Neural progenitor cell (in vitro differentiated cells): ENCODE measurements around the gene DNAH5. TPM values are rescaled to one million over a fixed set of nuclear protein-coding genes. Genes with fewer than 3 reads are reported as not detected.

Source experiments
- DNase-seq: peaks from one replicate; pipeline ENCODE4 v3.0.0-alpha.2; 2016; ENCODE audit warnings: low spot score
- H2AFZ ChIP-seq: fragments of 200-600 bp; sonication (generic); replicated peaks from 2 replicates; pipeline ENCODE4 v1.6.1; 2016; ENCODE audit warnings: antibody characterized with exemption
- H3F3A ChIP-seq: fragments of 200-600 bp; sonication (generic); 2 replicates; pipeline ENCODE4 v1.6.1; 2016; ENCODE audit warnings: antibody characterized with exemption, low read depth
- H3K27ac ChIP-seq: fragments of 200-600 bp; sonication (generic); 2 replicates; pipeline ENCODE4 v1.5.1; 2016; ENCODE audit warnings: mild to moderate bottlenecking
- H3K27me3 ChIP-seq: fragments of 200-600 bp; sonication (generic); 2 replicates; pipeline ENCODE4 v1.6.1; 2016; ENCODE audit warnings: mild to moderate bottlenecking, moderate library complexity
- H3K36me3 ChIP-seq: fragments of 200-600 bp; sonication (generic); 2 replicates; pipeline ENCODE4 v1.5.1; 2016
- H3K4me1 ChIP-seq: fragments of 200-600 bp; sonication (generic); 2 replicates; pipeline ENCODE4 v1.6.1; 2016; ENCODE audit warnings: mixed run types
- H3K4me2 ChIP-seq: fragments of 200-600 bp; sonication (generic); 2 replicates; pipeline ENCODE4 v1.6.1; 2016
- H3K4me3 ChIP-seq: fragments of 200-600 bp; sonication (generic); 2 replicates; pipeline ENCODE4 v1.5.1; 2016
- H3K79me2 ChIP-seq: fragments of 200-600 bp; sonication (generic); 2 replicates; pipeline ENCODE4 v1.6.1; 2016; ENCODE audit warnings: low read depth
- H3K9ac ChIP-seq: fragments of 200-600 bp; sonication (generic); 2 replicates; pipeline ENCODE4 v1.6.1; 2016
- H3K9me3 ChIP-seq: fragments of 200-600 bp; sonication (generic); 2 replicates; pipeline ENCODE4 v1.5.1; 2016; ENCODE audit warnings: low read depth
- H4K20me1 ChIP-seq: fragments of 200-600 bp; sonication (generic); 2 replicates; pipeline ENCODE4 v1.6.1; 2016; ENCODE audit warnings: low read depth
- H3K27ac Mint-ChIP-seq: 3 replicates; pipeline ENCODE4 v1.8.0; 2021; ENCODE audit warnings: mixed read lengths
- H3K27me3 Mint-ChIP-seq: 2 replicates; pipeline ENCODE4 v1.8.0; 2022; ENCODE audit warnings: low read depth, mild to moderate bottlenecking, inconsistent platforms, moderate library complexity, mixed read lengths; ENCODE audit not compliant: insufficient read depth
- H3K36me3 Mint-ChIP-seq: 3 replicates; pipeline ENCODE4 v1.8.0; 2021; ENCODE audit warnings: mixed read lengths
- H3K4me1 Mint-ChIP-seq: 3 replicates; pipeline ENCODE4 v1.8.0; 2021; ENCODE audit warnings: mixed read lengths
- H3K4me3 Mint-ChIP-seq: 3 replicates; pipeline ENCODE4 v1.8.0; 2021; ENCODE audit warnings: mild to moderate bottlenecking, moderate library complexity, mixed read lengths
- H3K9me3 Mint-ChIP-seq: 3 replicates; pipeline ENCODE4 v1.8.0; 2020; ENCODE audit warnings: mixed read lengths
- CTCF ChIP-seq: fragments of 200-600 bp; sonication (generic); IDR thresholded peaks from 2 replicates; pipeline ENCODE4 v1.5.1; 2017; ENCODE audit warnings: antibody characterized with exemption, mild to moderate bottlenecking
- EZH2 ChIP-seq: fragments of 200-600 bp; sonication (generic); IDR thresholded peaks from 2 replicates; pipeline ENCODE4 v1.6.1; 2017; ENCODE audit warnings: antibody characterized with exemption, mild to moderate bottlenecking, moderate library complexity
- EZH2phosphoT487 ChIP-seq: fragments of 200-600 bp; sonication (generic); IDR thresholded peaks from 2 replicates; pipeline ENCODE4 v1.6.1; 2017; ENCODE audit warnings: antibody characterized with exemption
- total RNA-seq: library from RNA; depleted of rRNA; stranded (reverse); fragments of >200 nt; gene quantifications from 2 replicates; pipeline ENCODE4 v1.2.3, GENCODE V29; 2015; ENCODE audit warnings: low replicate concordance

DNAH5 gene
- total RNA-seq, 1 donor from 2014 or later = 0.39 TPM

DNA sequence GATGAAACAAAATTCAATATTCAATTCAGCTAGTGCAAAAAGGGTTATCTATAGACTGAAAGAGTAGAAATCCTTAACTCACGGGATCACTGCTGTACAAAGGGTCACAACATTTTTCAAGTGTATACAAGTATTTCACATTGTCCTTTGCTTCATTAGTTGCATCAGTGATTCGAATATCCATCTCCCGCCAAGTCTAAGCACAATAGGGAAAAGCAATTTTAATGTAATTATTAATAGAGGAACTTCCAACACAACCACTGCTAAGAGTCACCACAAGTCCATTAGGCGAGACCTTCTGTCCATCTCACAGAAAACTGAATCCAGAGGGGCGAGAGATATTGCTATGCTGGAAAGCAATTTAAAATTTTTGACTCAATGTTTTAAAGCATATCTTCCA is 27.4 kb downstream of the DNAH5 start:
- H3K4me2 ChIP-seq = no peak overlapping the region
- no peak overlapping the region for H3K4me3 ChIP-seq
- no peak for TF ChIP-seq CTCF
- TF ChIP-seq EZH2 = no peak
- TF ChIP-seq EZH2phosphoT487 = no peak
- H3K4me3 Mint-ChIP-seq = no peak overlapping the region
- no peaks in the 10 kb centered on the region for H3K27me3 ChIP-seq
- no peak for DNase-seq
- H3K4me1 Mint-ChIP-seq = no peaks in the 10 kb centered on the region
- H3K36me3 Mint-ChIP-seq = no peaks in the 10 kb centered on the region
- H3K9me3 ChIP-seq = no peaks in the 10 kb centered on the region
- H3K79me2 ChIP-seq = no peaks in the 10 kb centered on the region
- no peak overlapping the region for H3K27ac Mint-ChIP-seq
- no peaks in the 10 kb centered on the region for H3K9me3 Mint-ChIP-seq
- no peaks in the 10 kb centered on the region for H4K20me1 ChIP-seq
- H2AFZ ChIP-seq = no peak overlapping the region
- no peaks in the 10 kb centered on the region for H3K36me3 ChIP-seq
- no peak overlapping the region for H3K27ac ChIP-seq
- no peaks in the 10 kb centered on the region for H3K4me1 ChIP-seq
- no peak overlapping the region for H3K9ac ChIP-seq
- H3K27me3 Mint-ChIP-seq = no peaks in the 10 kb centered on the region
- no peaks in the 10 kb centered on the region for H3F3A ChIP-seq

DNA sequence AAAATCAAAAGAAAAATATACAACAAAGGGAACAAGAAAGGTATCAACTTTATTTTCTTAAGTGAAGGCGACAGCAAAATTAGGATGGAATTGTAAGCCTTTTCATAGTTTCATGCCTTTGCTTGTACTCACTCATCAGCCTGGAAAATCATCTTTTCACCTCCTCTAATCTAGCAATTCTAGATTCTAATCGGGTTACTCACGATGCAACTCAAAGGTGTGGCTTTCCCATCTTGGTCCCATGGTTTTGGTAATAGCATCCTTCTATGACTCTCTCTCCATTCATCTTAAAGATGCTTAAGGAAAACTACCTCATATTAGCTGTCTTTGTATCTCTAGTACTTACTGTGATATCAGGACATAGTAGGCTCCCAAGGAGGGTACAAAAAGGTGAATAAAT is 30.5 kb downstream of the DNAH5 start:
- Mint-ChIP-seq H3K4me1 (no peaks in the 10 kb centered on the region), H3K4me3 (no peak overlapping the region), H3K36me3 (no peaks in the 10 kb centered on the region), H3K27ac (no peak overlapping the region), H3K9me3 (no peaks in the 10 kb centered on the region), H3K27me3 (no peaks in the 10 kb centered on the region)
- Histone ChIP-seq H3F3A (no peaks in the 10 kb centered on the region), H3K9ac (no peak overlapping the region), H3K27ac (no peak overlapping the region), H3K27me3 (no peaks in the 10 kb centered on the region), H3K9me3 (no peaks in the 10 kb centered on the region), H3K79me2 (no peaks in the 10 kb centered on the region), H3K4me1 (no peaks in the 10 kb centered on the region), H3K4me2 (no peak overlapping the region), H4K20me1 (no peaks in the 10 kb centered on the region), H3K4me3 (no peak overlapping the region), H3K36me3 (no peaks in the 10 kb centered on the region), H2AFZ (no peak overlapping the region)
- TF ChIP-seq EZH2phosphoT487 = no peak
- no peak for TF ChIP-seq CTCF
- TF ChIP-seq EZH2 = no peak
- no peak for DNase-seq

DNA sequence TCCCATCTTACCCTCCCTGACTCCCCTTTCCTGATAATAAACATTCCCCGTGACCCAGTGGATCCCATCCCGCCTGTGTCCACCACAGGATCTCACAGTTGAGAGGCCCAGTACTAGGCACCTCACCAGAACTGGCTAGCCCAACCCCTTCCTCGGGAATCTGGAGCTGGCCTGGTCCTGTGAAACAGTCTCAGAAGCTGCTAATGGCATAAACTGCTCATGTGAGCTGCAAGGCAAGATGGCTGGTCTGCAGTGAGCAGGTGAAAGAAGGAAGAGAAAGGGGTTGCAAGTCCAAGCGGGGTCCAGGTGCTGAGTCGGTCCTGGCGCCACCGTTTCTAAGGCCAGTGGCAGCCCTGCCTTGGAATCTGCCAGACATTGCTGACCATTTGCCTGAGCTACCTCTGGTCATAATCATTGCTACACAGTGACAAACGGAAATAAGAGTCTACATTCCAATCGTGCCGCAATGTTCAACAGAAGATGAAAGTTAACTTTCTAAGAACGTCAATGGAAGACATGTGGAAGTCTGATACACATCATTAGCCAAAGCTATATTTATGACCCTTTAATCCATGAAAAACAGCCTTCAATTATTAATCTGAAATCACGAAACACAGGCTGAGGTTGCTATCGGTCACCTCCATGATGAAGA is 33.7 kb downstream of the DNAH5 start:
- Mint-ChIP-seq H3K27ac (no peak overlapping the region), H3K4me3 (no peak overlapping the region), H3K27me3 (no peaks in the 10 kb centered on the region), H3K36me3 (no peaks in the 10 kb centered on the region), H3K9me3 (no peaks in the 10 kb centered on the region), H3K4me1 (no peaks in the 10 kb centered on the region)
- H3K36me3 ChIP-seq = no peaks in the 10 kb centered on the region
- no peak overlapping the region for H3K27ac ChIP-seq
- H3K9me3 ChIP-seq = no peaks in the 10 kb centered on the region
- no peaks in the 10 kb centered on the region for H4K20me1 ChIP-seq
- H3K79me2 ChIP-seq = no peaks in the 10 kb centered on the region
- TF ChIP-seq EZH2 = no peak
- TF ChIP-seq EZH2phosphoT487 = no peak
- TF ChIP-seq CTCF = no peak
- no peaks in the 10 kb centered on the region for H3K27me3 ChIP-seq
- H3K4me3 ChIP-seq = no peak overlapping the region
- H3F3A ChIP-seq = no peaks in the 10 kb centered on the region
- no peak overlapping the region for H3K4me2 ChIP-seq
- no peak for DNase-seq
- no peaks in the 10 kb centered on the region for H3K4me1 ChIP-seq
- no peak overlapping the region for H2AFZ ChIP-seq
- H3K9ac ChIP-seq = no peak overlapping the region
